ENCODE measurements around the gene NEAT1. TPM values are rescaled to one million over a fixed set of nuclear protein-coding genes. Genes with fewer than 3 reads are reported as not detected.

The NEAT1 gene
- total and polyA plus RNA-seq, 9 of the 15 experiments (the other 6 are each of a cell fraction or from before 2014, with no cell fraction given) = 20.1 to 389 (median 62.8) TPM

- no peak for TF ChIP-seq ZNF507 (tag; conservative IDR thresholded peaks at IDR 0.05)
- no peak for TF ChIP-seq MCM7 (IDR thresholded peaks at IDR 0.05)
- TF ChIP-seq ZBTB9 (CRISPR knock-in tag; IDR thresholded peaks at IDR 0.05) = no peak
- peak; percentile 98 for TF ChIP-seq TBP (optimal IDR thresholded peaks at IDR 0.05; ENCODE audit: low read depth, low read length)
- TF ChIP-seq GABPA (tag; conservative IDR thresholded peaks at IDR 0.05; ENCODE audit: low read depth) = no peak
- TF ChIP-seq ZKSCAN8 (CRISPR knock-in tag; IDR thresholded peaks at IDR 0.05) = no peak
- no peak; the same call in 1 of the 2 replicates for TF ChIP-seq ZNF24 (IDR thresholded peaks at IDR 0.05)
- TF ChIP-seq NFRKB (IDR thresholded peaks at IDR 0.05; ENCODE audit: low read depth) = 0 out of 2 replicates have a peak, but pooled peaks have one; percentile 32
- TF ChIP-seq MCM3 (IDR thresholded peaks at IDR 0.05) = no peak
- no peak for TF ChIP-seq JUNB (CRISPR knock-in tag; conservative IDR thresholded peaks at IDR 0.05)
- peak; percentile 73; the same call in 1 of the 2 replicates for TF ChIP-seq TAF7 (tag; IDR thresholded peaks at IDR 0.05)
- TF ChIP-seq CXXC5 (CRISPR knock-in tag; IDR thresholded peaks at IDR 0.05) = peak; percentile 65; the same call in 1 of the 2 replicates
- peak; percentile 88; the same call in 1 of the 2 replicates for TF ChIP-seq MTA3 (IDR thresholded peaks at IDR 0.05; ENCODE audit: borderline replicate concordance)
- TF ChIP-seq IFI16 (CRISPR knock-in tag; IDR thresholded peaks at IDR 0.05) = no peak
- TF ChIP-seq PBX2 (CRISPR knock-in tag; IDR thresholded peaks at IDR 0.05; ENCODE audit: low read depth) = no peak
- no peak for TF ChIP-seq PBX2 (tag; conservative IDR thresholded peaks at IDR 0.05; ENCODE audit: low read depth)
- no peak for TF ChIP-seq LEF1 (IDR thresholded peaks at IDR 0.05)
- TF ChIP-seq RBBP5 (IDR thresholded peaks at IDR 0.05; ENCODE audit: borderline replicate concordance, insufficient read depth, low read length, poor library complexity, severe bottlenecking) = peak; percentile 68
- peak; percentile 87; the same call in 1 of the 2 replicates for TF ChIP-seq CTBP1 (IDR thresholded peaks at IDR 0.05; ENCODE audit: borderline replicate concordance)
- TF ChIP-seq E4F1 (CRISPR knock-in tag; IDR thresholded peaks at IDR 0.05; ENCODE audit: borderline replicate concordance) = no peak
- no peak for TF ChIP-seq ZNF780A (CRISPR knock-in tag; IDR thresholded peaks at IDR 0.05)
- TF ChIP-seq ELK1 (CRISPR knock-in tag; IDR thresholded peaks at IDR 0.05) = no peak
- TF ChIP-seq CBX1 (IDR thresholded peaks at IDR 0.05; ENCODE audit: low read depth) = peak; percentile 55; the same call in 1 of the 2 replicates
These were observed 32.3 kb downstream of the NEAT1 start (continued) for GRCh38 chr11:65454696-65455456.

Data from K562 (cell line).